ENCODE results near the gene NR3C1. TPM values are rescaled to one million over a fixed set of nuclear protein-coding genes. Genes with fewer than 3 reads are reported as not detected.

Gene NR3C1
- total RNA-seq, 1 donor from 2014 or later: 62.7 TPM

- Mint-ChIP-seq H3K4me1 (ENCODE audit: low read depth) (peaks cover 41% of the 10 kb centered on the region), H3K27ac (peak overlapping the region; percentile 29), H3K4me3 (no peak overlapping the region), H3K27me3 (ENCODE audit: insufficient read depth) (no peaks in the 10 kb centered on the region), H3K36me3 (ENCODE audit: low read depth) (peaks cover 41% of the 10 kb centered on the region), H3K9me3 (no peaks in the 10 kb centered on the region)
- intact Hi-C loops (cut with micrococcal nuclease): loop anchor here (5.0 to 10.0 kb wide), 2 partner anchors 83 to 510 kb away; no protein-coding TSS in a partner anchor
- DNase-seq (ENCODE audit: low spot score): no peak
Observed at GRCh38 chr5:143314659-143315058, 88.8 kb downstream of the NR3C1 start.

GRCh38 chr5:143314099-143314498 lies 89.4 kb downstream of the NR3C1 start:
- no peak for DNase-seq (ENCODE audit: low spot score)
- H3K27ac Mint-ChIP-seq: peak overlapping the region; percentile 35
- H3K4me3 Mint-ChIP-seq: no peak overlapping the region
- H3K27me3 Mint-ChIP-seq (ENCODE audit: insufficient read depth): no peaks in the 10 kb centered on the region
- H3K9me3 Mint-ChIP-seq: no peaks in the 10 kb centered on the region
- H3K4me1 Mint-ChIP-seq (ENCODE audit: low read depth): peaks cover 47% of the 10 kb centered on the region
- intact Hi-C loops (cut with micrococcal nuclease): loop anchor here (5.0 to 10.0 kb wide), 2 partner anchors 83 to 511 kb away; no protein-coding TSS in a partner anchor
- H3K36me3 Mint-ChIP-seq (ENCODE audit: low read depth): peaks cover 45% of the 10 kb centered on the region

- intact Hi-C loops (cut with micrococcal nuclease): loop anchor here (2.0 to 10.0 kb wide), 3 partner anchors 37 to 511 kb away; no protein-coding TSS in a partner anchor
- Mint-ChIP-seq H3K27ac (peak overlapping the region; percentile 58), H3K4me1 (ENCODE audit: low read depth) (peaks cover 46% of the 10 kb centered on the region), H3K9me3 (no peaks in the 10 kb centered on the region), H3K4me3 (no peak overlapping the region), H3K36me3 (ENCODE audit: low read depth) (peaks cover 50% of the 10 kb centered on the region), H3K27me3 (ENCODE audit: insufficient read depth) (no peaks in the 10 kb centered on the region)
- no peak for DNase-seq (ENCODE audit: low spot score)
Observed at GRCh38 chr5:143313298-143313852, 90.1 kb downstream of the NR3C1 start.

GRCh38 chr5:143312822-143313221 lies 90.7 kb downstream of the NR3C1 start:
- H3K27ac Mint-ChIP-seq: no peak overlapping the region
- DNase-seq (ENCODE audit: low spot score): no peak
- H3K27me3 Mint-ChIP-seq (ENCODE audit: insufficient read depth): no peaks in the 10 kb centered on the region
- peaks cover 52% of the 10 kb centered on the region for H3K36me3 Mint-ChIP-seq (ENCODE audit: low read depth)
- no peaks in the 10 kb centered on the region for H3K9me3 Mint-ChIP-seq
- H3K4me1 Mint-ChIP-seq (ENCODE audit: low read depth): peaks cover 41% of the 10 kb centered on the region
- intact Hi-C loops (cut with micrococcal nuclease): loop anchor here (2.0 to 10.0 kb wide), 3 partner anchors 38 to 512 kb away; no protein-coding TSS in a partner anchor
- no peak overlapping the region for H3K4me3 Mint-ChIP-seq

- Mint-ChIP-seq H3K27ac (peak overlapping the region; percentile 9), H3K27me3 (ENCODE audit: insufficient read depth) (no peaks in the 10 kb centered on the region), H3K4me3 (no peak overlapping the region), H3K4me1 (ENCODE audit: low read depth) (peaks cover 35% of the 10 kb centered on the region), H3K36me3 (ENCODE audit: low read depth) (peaks cover 58% of the 10 kb centered on the region), H3K9me3 (no peaks in the 10 kb centered on the region)
- no peak for DNase-seq (ENCODE audit: low spot score)
- intact Hi-C loops (cut with micrococcal nuclease): loop anchor here (2.0 to 10.0 kb wide), 3 partner anchors 39 to 513 kb away; no protein-coding TSS in a partner anchor
Observed at GRCh38 chr5:143311955-143312354, 91.5 kb downstream of the NR3C1 start.

- intact Hi-C loops (cut with micrococcal nuclease): loop anchor here (5.0 to 10.0 kb wide), 2 partner anchors 86 to 513 kb away; no protein-coding TSS in a partner anchor
- H3K4me1 Mint-ChIP-seq (ENCODE audit: low read depth): peaks cover 32% of the 10 kb centered on the region
- H3K27me3 Mint-ChIP-seq (ENCODE audit: insufficient read depth): no peaks in the 10 kb centered on the region
- H3K27ac Mint-ChIP-seq: no peak overlapping the region
- no peaks in the 10 kb centered on the region for H3K9me3 Mint-ChIP-seq
- DNase-seq (ENCODE audit: low spot score): no peak
- peaks cover 59% of the 10 kb centered on the region for H3K36me3 Mint-ChIP-seq (ENCODE audit: low read depth)
- no peak overlapping the region for H3K4me3 Mint-ChIP-seq
Observed at GRCh38 chr5:143311428-143311827, 92.1 kb downstream of the NR3C1 start.

- Mint-ChIP-seq H3K4me1 (ENCODE audit: low read depth) (peaks cover 38% of the 10 kb centered on the region), H3K4me3 (no peak overlapping the region), H3K27me3 (ENCODE audit: insufficient read depth) (no peaks in the 10 kb centered on the region), H3K36me3 (ENCODE audit: low read depth) (peaks cover 73% of the 10 kb centered on the region), H3K27ac (no peak overlapping the region), H3K9me3 (peaks cover 11% of the 10 kb centered on the region)
- no peak for DNase-seq (ENCODE audit: low spot score)
- intact Hi-C loops (cut with micrococcal nuclease): loop anchor here (5.0 to 10.0 kb wide), 2 partner anchors 87 to 515 kb away; no protein-coding TSS in a partner anchor
Observed at GRCh38 chr5:143309661-143310431, 93.6 kb downstream of the NR3C1 start.

GRCh38 chr5:143308731-143309130 lies 94.8 kb downstream of the NR3C1 start:
- Mint-ChIP-seq H3K27me3 (ENCODE audit: insufficient read depth) (no peaks in the 10 kb centered on the region), H3K9me3 (peaks cover 16% of the 10 kb centered on the region), H3K27ac (no peak overlapping the region), H3K4me3 (no peak overlapping the region), H3K36me3 (ENCODE audit: low read depth) (peaks cover 79% of the 10 kb centered on the region), H3K4me1 (ENCODE audit: low read depth) (peaks cover 30% of the 10 kb centered on the region)
- intact Hi-C loops (cut with micrococcal nuclease): no loop called here
- no peak for DNase-seq (ENCODE audit: low spot score)

GRCh38 chr5:143306040-143306439 lies 97.4 kb downstream of the NR3C1 start:
- no peak overlapping the region for H3K27ac Mint-ChIP-seq
- H3K36me3 Mint-ChIP-seq (ENCODE audit: low read depth): peaks cover 71% of the 10 kb centered on the region
- peaks cover 16% of the 10 kb centered on the region for H3K9me3 Mint-ChIP-seq
- no peak for DNase-seq (ENCODE audit: low spot score)
- intact Hi-C loops (cut with micrococcal nuclease): no loop called here
- H3K4me3 Mint-ChIP-seq: no peak overlapping the region
- peaks cover 27% of the 10 kb centered on the region for H3K4me1 Mint-ChIP-seq (ENCODE audit: low read depth)
- no peaks in the 10 kb centered on the region for H3K27me3 Mint-ChIP-seq (ENCODE audit: insufficient read depth)

GRCh38 chr5:143304836-143305475 lies 98.5 kb downstream of the NR3C1 start:
- DNase-seq (ENCODE audit: low spot score): no peak
- intact Hi-C loops (cut with micrococcal nuclease): no loop called here
- Mint-ChIP-seq H3K9me3 (peaks cover 16% of the 10 kb centered on the region), H3K27me3 (ENCODE audit: insufficient read depth) (no peaks in the 10 kb centered on the region), H3K36me3 (ENCODE audit: low read depth) (peaks cover 71% of the 10 kb centered on the region), H3K27ac (peak overlapping the region; percentile 6), H3K4me1 (ENCODE audit: low read depth) (peaks cover 28% of the 10 kb centered on the region), H3K4me3 (no peak overlapping the region)

GRCh38 chr5:143302341-143303045 lies 101.0 kb downstream of the NR3C1 start:
- H3K9me3 Mint-ChIP-seq: peaks cover 16% of the 10 kb centered on the region
- intact Hi-C loops (cut with micrococcal nuclease): no loop called here

GRCh38 chr5:143297756-143298155 lies 105.7 kb downstream of the NR3C1 start:
- no peak for DNase-seq (ENCODE audit: low spot score)
- no peaks in the 10 kb centered on the region for H3K27me3 Mint-ChIP-seq (ENCODE audit: insufficient read depth)
- H3K4me3 Mint-ChIP-seq: no peak overlapping the region
- intact Hi-C loops (cut with micrococcal nuclease): no loop called here
- H3K4me1 Mint-ChIP-seq (ENCODE audit: low read depth): peaks cover 6% of the 10 kb centered on the region
- H3K36me3 Mint-ChIP-seq (ENCODE audit: low read depth): peaks cover 42% of the 10 kb centered on the region
- H3K27ac Mint-ChIP-seq: no peak overlapping the region
- no peaks in the 10 kb centered on the region for H3K9me3 Mint-ChIP-seq

More at GRCh38 chr5:143302341-143303045, 101.0 kb downstream of the NR3C1 start:
- Mint-ChIP-seq H3K27ac (no peak overlapping the region), H3K4me1 (ENCODE audit: low read depth) (peaks cover 19% of the 10 kb centered on the region), H3K4me3 (no peak overlapping the region), H3K27me3 (ENCODE audit: insufficient read depth) (no peaks in the 10 kb centered on the region), H3K36me3 (ENCODE audit: low read depth) (peaks cover 63% of the 10 kb centered on the region)
- DNase-seq (ENCODE audit: low spot score): no peak

Measured in activated T-helper 1 cell treated with anti-CD3 and anti-CD28 coated beads, Interleukin-12 subunit alpha, Interleukin-12 subunit beta, Interleukin-2, Interleukin-4 antibody, amounts not matched to agents 30 ng/mL and 10 ng/mL and 1 ng/mL, durations not matched to agents 14 hours and 24 hours and 36 hours (primary cell).